KMS-11 (cell line): ENCODE results near the gene GLI1.
A peak's percentile ranks its signal among the peaks of the same experiment; 100 is the strongest.

Source experiments
- H2AFZ ChIP-seq: fragments of 200-600 bp; sonication (generic); 2 replicates; pipeline ENCODE4 v1.6.1; 2016; ENCODE audit warnings: antibody characterized with exemption, mixed run types, low read depth
- H3K27ac ChIP-seq: fragments of 200-600 bp; sonication (generic); 2 replicates; pipeline ENCODE4 v1.6.1; 2016; ENCODE audit warnings: mild to moderate bottlenecking, mixed run types
- H3K27me3 ChIP-seq: fragments of 200-600 bp; sonication (generic); 2 replicates; pipeline ENCODE4 v1.6.1; 2017; ENCODE audit warnings: mild to moderate bottlenecking, low read depth, mixed run types, moderate library complexity; ENCODE audit not compliant: insufficient read depth
- H3K36me3 ChIP-seq: fragments of 200-600 bp; sonication (generic); 2 replicates; pipeline ENCODE4 v1.6.1; 2017; ENCODE audit warnings: mild to moderate bottlenecking, mixed run types; ENCODE audit not compliant: insufficient read depth
- H3K4me1 ChIP-seq: fragments of 200-600 bp; sonication (generic); 2 replicates; pipeline ENCODE4 v1.6.1; 2016; ENCODE audit warnings: mild to moderate bottlenecking, low read depth, mixed run types; ENCODE audit not compliant: poor library complexity, severe bottlenecking
- H3K4me2 ChIP-seq: fragments of 200-600 bp; sonication (generic); 2 replicates; pipeline ENCODE4 v1.7.0; 2016; ENCODE audit warnings: mild to moderate bottlenecking, mixed run types
- H3K4me3 ChIP-seq: fragments of 200-600 bp; sonication (generic); IDR thresholded peaks from 2 replicates; pipeline ENCODE4 v1.6.1; 2017; ENCODE audit warnings: low read depth, low read length, mixed read lengths; ENCODE audit not compliant: insufficient read depth
- H3K79me2 ChIP-seq: fragments of 200-600 bp; sonication (generic); 2 replicates; pipeline ENCODE4 v1.6.1; 2016; ENCODE audit warnings: low read depth, mixed run types; ENCODE audit not compliant: insufficient read depth
- H3K9ac ChIP-seq: fragments of 200-600 bp; sonication (generic); 2 replicates; pipeline ENCODE4 v1.6.1; 2016; ENCODE audit warnings: mild to moderate bottlenecking, mixed run types
- H4K20me1 ChIP-seq: fragments of 200-600 bp; sonication (generic); 2 replicates; pipeline ENCODE4 v1.6.1; 2016; ENCODE audit warnings: mild to moderate bottlenecking, mixed run types; ENCODE audit not compliant: insufficient read depth
- TF ChIP-seq, protein P1 (sequence below): fragments of 200-600 bp; sonication (generic); conservative IDR thresholded peaks from 2 replicates; pipeline ENCODE4 v1.6.1; 2017; ENCODE audit warnings: low read depth, mild to moderate bottlenecking, antibody characterized with exemption, low read length, moderate library complexity, mixed read lengths

Gene GLI1

GRCh38 chr12:57454213-57454565 lies 5.4 kb upstream of the GLI1 start:
- peaks cover 64% of the 10 kb centered on the region for H3K4me1 ChIP-seq
- peak overlapping the region; percentile 98 for H3K4me2 ChIP-seq
- no peaks in the 10 kb centered on the region for H3K27me3 ChIP-seq
- peak overlapping the region; percentile 61; the same call in 1 of the 2 replicates for H3K9ac ChIP-seq
- peak overlapping the region; percentile 51 for H3K27ac ChIP-seq
- no peaks in the 10 kb centered on the region for H4K20me1 ChIP-seq
- no peaks in the 10 kb centered on the region for H3K36me3 ChIP-seq
- no peak overlapping the region for H3K4me3 ChIP-seq
- peak overlapping the region; percentile 83 for H2AFZ ChIP-seq
- H3K79me2 ChIP-seq = no peaks in the 10 kb centered on the region
- TF ChIP-seq, protein P1, sequence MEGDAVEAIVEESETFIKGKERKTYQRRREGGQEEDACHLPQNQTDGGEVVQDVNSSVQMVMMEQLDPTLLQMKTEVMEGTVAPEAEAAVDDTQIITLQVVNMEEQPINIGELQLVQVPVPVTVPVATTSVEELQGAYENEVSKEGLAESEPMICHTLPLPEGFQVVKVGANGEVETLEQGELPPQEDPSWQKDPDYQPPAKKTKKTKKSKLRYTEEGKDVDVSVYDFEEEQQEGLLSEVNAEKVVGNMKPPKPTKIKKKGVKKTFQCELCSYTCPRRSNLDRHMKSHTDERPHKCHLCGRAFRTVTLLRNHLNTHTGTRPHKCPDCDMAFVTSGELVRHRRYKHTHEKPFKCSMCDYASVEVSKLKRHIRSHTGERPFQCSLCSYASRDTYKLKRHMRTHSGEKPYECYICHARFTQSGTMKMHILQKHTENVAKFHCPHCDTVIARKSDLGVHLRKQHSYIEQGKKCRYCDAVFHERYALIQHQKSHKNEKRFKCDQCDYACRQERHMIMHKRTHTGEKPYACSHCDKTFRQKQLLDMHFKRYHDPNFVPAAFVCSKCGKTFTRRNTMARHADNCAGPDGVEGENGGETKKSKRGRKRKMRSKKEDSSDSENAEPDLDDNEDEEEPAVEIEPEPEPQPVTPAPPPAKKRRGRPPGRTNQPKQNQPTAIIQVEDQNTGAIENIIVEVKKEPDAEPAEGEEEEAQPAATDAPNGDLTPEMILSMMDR = no peak

DNA sequence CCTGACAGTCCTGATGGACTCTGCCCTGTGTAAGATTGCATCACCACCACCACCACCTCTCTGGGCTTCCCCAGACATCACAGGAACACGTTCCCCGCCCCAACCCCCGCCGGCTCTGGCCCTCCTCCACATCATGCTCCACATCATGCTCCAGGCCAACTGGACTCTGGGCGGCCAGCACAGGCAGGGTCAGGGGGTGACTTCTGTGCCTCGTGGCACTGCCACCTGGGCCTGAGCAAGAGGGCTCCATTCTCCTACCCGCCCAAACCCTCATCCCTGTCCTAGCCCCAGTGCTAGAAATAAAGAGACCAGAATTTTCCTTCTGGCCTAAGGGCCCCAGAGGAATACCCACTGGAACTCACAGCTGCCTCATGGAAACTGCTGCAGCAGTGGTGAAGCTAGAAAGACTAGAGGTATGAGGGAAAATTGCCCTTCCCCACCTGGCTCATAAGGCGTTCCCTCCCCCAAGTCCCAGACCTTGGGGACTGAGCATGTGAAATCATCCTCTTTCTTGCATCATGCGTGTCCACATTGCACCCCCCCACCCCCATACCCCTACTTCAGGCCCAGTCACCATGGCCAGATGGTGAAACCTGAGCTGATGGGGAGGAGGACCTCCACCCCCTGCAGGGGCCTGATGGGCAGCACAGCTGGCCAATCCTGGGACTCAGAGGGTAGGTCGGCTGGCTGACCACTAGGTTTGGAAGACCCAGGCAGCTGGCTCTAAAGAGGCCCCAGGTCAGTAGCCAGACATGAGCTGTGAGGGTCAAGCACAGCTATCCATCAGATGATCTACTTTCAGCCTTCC lies 4.8 kb upstream of the GLI1 start, which contains the start of gene INHBE:
TSS of gene INHBE (plus strand) at position 742 of the 808 bp plus-strand sequence. CDS start 230 bp downstream, outside the sequence.
- TF ChIP-seq, protein P1 = no peak; the same call in 1 of the 2 replicates
- no peaks in the 10 kb centered on the region for H3K27me3 ChIP-seq
- H3K9ac ChIP-seq = peak within 1 kb of the TSS; percentile 61
- H3K79me2 ChIP-seq = no peaks in the 10 kb centered on the region
- H2AFZ ChIP-seq = peak within 1 kb of the TSS; percentile 83
- peak within 1 kb of the TSS; percentile 51 for H3K27ac ChIP-seq
- H4K20me1 ChIP-seq = no peaks in the 10 kb centered on the region
- H3K4me3 ChIP-seq = no peak within 1 kb of the TSS
- peak within 1 kb of the TSS; percentile 98 for H3K4me2 ChIP-seq
- peaks cover 64% of the 10 kb centered on the region for H3K4me1 ChIP-seq
- no peaks in the 10 kb centered on the region for H3K36me3 ChIP-seq

GRCh38 chr12:57455374-57456144 lies 4.0 kb upstream of the GLI1 start:
- Histone ChIP-seq H3K4me2 (peak overlapping the region; percentile 98), H4K20me1 (no peaks in the 10 kb centered on the region), H3K4me3 (no peak overlapping the region), H3K9ac (peak overlapping the region; percentile 61), H3K4me1 (peaks cover 69% of the 10 kb centered on the region), H3K27ac (peak overlapping the region; percentile 51; the same call in 1 of the 2 replicates), H2AFZ (peak overlapping the region; percentile 83), H3K79me2 (no peaks in the 10 kb centered on the region), H3K27me3 (peaks cover 4% of the 10 kb centered on the region; the same call in 1 of the 2 replicates), H3K36me3 (no peaks in the 10 kb centered on the region)
- TF ChIP-seq, protein P1 = no peak

GRCh38 chr12:57456145-57456700 lies 3.4 kb upstream of the GLI1 start:
- Histone ChIP-seq H3K27me3 (peaks cover 10% of the 10 kb centered on the region), H3K79me2 (no peaks in the 10 kb centered on the region), H3K4me1 (peaks cover 76% of the 10 kb centered on the region), H3K27ac (peak overlapping the region; percentile 51; the same call in 1 of the 2 replicates), H4K20me1 (no peaks in the 10 kb centered on the region), H3K4me2 (peak overlapping the region; percentile 98), H2AFZ (peak overlapping the region; percentile 83), H3K36me3 (no peaks in the 10 kb centered on the region), H3K4me3 (no peak overlapping the region), H3K9ac (peak overlapping the region; percentile 61; the same call in 1 of the 2 replicates)
- TF ChIP-seq, protein P1 = peak; percentile 98
